Left hindlimb (tissue), 1 donor: ENCODE data around the gene CDK5RAP1.
"Not testable (repeated sequence)": the region's sequence is repeated elsewhere in the genome, so short reads cannot be mapped to it uniquely, and the experiment has no call there.

Source experiments
- DNase-seq: peaks from one replicate; pipeline ENCODE4 v3.0.0-alpha.2; 2018

The CDK5RAP1 gene, protein sequence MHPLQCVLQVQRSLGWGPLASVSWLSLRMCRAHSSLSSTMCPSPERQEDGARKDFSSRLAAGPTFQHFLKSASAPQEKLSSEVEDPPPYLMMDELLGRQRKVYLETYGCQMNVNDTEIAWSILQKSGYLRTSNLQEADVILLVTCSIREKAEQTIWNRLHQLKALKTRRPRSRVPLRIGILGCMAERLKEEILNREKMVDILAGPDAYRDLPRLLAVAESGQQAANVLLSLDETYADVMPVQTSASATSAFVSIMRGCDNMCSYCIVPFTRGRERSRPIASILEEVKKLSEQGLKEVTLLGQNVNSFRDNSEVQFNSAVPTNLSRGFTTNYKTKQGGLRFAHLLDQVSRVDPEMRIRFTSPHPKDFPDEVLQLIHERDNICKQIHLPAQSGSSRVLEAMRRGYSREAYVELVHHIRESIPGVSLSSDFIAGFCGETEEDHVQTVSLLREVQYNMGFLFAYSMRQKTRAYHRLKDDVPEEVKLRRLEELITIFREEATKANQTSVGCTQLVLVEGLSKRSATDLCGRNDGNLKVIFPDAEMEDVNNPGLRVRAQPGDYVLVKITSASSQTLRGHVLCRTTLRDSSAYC

DNA sequence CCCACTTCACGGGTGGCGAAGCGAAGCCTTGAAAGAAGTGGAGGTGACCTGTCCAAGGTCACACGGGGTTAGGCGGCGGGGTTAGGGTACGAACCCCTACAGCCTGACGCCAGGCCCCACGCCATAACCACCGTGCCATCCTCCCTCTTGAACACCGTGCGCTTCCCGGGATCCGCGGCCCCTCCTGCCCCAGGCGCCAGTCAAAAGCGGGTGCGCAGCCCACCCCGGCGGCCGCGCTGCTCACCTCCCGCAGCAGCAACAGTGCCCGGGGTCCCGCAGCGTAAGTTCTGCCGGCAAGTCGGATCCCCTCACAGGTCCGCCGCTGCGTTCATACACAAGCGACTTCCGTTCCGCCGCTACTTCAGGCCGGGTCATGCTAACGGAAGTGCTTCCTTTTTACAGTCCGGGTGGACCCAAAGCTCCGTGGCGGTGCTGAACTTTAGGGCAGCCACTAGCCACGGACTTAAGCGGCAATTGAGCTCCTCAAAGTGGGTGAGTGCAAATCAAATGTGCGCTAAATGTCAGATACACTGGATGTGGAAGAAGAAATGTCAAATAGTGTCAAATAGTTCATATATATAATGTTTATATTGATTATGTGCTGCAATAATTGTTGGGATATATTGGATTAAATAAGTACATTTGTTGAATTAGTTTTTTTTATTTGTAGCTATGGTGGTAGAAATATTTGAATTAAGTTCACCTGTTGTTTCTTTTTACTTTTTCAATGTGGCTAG lies at the start of gene CDK5RAP1:
Gene CDK5RAP1, minus strand, starts transcription at position 336 of the 737 bp plus-strand sequence. CDS start 4,455 bp downstream, outside the sequence.
- DNase-seq: peak; percentile 88

GRCh38 chr20:33450867-33451266 lies 49.5 kb upstream of the CDK5RAP1 start:
- no peak for DNase-seq

- no peak for DNase-seq
These were observed 44.7 kb upstream of the CDK5RAP1 start for GRCh38 chr20:33445881-33446625.

DNA sequence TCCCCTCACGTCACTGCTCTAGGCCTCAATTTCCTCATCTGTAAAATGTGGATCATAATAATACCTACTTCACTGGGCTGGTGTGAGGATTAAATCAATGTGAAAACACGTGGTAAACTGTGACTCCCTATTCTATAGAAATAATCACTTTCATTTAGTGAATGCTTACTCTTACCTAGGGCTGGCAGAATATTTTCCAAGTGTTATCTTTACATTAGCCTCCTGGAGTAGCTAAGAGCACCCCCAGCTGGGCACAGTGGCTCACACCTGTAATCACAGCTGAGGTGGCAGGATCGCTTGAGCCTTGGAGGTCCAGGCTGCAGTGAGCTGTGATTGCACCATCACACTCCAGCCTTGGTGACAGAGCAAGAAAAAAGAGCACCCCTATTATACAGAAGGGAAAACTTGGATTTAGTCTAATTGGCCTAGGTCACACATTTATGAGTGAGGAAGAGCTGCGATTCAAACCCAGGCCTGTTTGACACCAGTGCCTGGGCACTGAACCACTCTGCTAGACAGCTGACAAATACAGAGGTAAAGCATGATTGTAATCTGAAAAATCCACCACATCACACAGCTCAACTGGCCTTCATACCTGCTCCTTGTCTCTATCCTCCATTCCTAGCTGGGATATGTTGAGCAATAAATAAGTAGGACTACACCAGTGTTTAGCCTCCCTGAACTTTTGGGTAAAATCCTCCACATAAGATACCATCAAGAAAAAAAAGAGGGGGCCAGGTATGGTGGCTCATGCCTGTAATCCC lies 43.7 kb upstream of the CDK5RAP1 start:
- DNase-seq: no peak

DNA sequence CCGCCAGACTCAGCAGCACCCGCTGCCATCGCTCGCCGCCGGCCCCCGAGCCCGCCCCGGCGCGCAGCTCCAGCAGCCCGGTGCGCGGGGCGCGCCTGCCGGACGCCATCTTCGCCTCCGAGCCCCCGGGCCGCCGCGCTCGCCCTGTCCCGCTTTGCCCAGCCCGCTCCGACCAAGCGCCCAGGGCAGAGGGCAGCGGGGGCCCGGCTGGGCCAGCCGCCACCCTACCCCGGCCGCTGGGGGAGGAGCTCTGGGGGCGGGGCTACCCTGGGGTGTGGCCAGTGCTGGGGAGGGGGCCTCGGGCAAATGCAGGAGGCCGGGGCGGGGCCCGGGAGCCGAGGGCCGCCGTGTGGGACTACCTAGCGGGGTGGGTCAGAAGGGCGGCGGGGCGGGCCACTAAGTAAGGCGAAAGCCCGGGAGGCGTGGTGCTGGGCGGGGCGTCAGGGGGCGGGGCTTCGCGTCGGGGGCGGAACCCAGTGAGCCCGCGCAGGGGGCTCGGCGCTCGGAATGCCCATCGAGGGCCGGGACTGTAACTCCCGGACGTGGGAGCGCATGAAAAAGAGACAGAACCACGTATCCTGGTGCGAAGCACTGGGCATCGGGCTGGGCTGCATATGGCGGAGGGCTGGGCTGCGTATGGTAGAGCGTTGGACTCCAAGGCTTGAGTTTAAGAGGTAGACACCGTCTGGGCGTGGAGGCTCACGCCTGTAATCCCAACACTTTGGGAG lies 42.4 kb upstream of the CDK5RAP1 start, which contains the start of gene SNTA1:
Gene SNTA1, minus strand, starts transcription at position 252 of the 728 bp plus-strand sequence. Its CDS starts 143 bp downstream, at position 109.
- peak; percentile 90 for DNase-seq

- peak; percentile 42 for DNase-seq
These were observed 41.7 kb upstream of the CDK5RAP1 start for GRCh38 chr20:33443006-33443511.

DNA sequence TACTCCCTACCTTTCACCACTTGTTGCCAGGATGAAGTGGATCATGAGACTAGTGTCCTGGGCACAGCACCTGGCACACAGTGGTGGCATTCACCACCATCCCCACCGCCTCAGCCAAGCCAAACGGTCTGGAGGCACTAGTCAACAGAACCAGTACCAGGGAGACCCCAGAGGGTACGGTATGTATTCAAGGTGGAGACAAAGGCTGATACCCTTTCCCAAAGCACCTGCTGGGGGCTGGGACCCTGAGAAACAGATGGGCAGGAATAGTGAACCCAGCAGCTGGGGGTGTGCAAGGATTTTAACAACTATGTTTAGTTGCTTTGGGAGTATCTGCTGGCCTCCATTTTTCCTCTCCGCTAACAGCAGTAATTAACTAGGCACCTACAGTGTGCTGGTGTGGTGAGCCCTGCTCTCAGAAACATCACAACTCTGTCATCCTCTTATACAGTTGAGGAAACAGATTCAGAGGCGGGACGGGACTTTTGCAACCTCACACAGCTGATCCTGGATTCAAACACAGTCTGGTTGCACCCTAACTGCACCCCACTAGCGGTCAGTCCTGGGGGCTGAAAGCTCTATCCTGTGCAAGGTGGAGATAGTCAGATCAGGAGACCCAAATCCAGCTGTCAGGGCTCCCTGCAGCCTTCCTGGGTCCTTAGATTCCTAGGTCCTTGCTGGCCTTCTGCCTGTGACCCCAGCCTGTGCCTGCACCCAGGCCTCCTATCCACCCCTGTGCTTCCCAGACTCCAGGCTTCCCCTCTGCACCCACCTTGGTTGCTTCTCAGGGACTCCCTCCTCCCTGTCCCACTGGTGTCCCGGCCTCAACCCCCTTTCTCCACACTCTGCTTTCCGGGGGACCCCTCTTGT lies 41.1 kb upstream of the CDK5RAP1 start:
- no peak for DNase-seq

DNA sequence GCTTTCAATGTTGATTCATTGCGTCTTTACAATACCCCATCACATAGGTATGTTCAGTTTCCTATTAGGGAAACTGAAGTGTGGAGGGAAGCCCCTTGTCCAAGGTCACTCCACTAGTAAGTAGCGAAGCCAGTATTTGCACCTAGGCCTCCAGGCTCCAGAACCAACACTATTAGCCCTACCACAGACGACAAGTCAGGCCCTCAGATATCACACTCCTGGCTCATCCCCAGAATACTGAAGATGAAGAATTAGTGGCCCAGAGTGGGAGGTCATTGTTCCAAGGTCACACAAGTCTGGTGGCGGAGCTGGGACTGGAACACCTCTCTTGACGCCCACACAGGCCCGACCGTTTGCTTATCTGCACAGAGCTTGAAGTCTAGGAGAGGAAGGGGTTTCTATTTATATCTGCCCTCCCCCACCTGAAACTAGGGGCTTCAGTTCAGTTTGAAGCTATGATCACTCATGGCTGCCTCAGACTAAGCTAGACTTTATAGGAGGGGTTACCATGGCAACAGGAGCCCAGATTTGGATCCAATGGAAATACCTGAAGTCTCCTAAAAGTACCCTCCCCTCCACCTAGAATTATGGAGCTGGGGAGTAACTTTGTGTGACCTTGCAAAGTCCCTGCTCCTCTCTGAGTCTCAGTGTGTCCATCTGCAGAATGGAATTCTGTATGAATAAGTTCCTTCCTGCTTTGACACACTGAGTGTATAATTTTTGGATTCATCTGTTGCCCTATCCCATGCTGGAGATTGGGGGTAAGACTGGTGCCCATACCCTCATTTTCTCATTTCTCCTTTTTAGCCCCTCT lies 40.0 kb upstream of the CDK5RAP1 start:
- no peak for DNase-seq

DNA sequence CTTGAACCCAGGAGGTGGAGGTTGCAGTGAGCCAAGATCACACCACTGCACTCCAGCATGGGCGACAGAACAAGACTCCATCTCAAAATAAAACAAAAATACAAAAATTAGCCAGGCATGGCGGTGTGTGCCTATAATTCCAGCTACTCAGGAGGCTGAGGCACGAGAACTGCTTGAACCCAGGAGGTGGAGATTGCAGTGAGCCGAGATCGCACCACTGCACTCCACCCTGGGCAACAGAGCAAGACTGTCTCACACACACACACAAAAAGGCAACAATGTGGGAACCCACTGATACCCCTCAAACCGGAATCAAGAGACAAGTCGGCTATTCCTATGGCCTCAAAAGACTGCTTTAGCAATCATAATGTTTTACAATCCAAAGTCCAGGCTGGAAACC lies 39.2 kb upstream of the CDK5RAP1 start:
- DNase-seq: not testable (repeated sequence)

DNA sequence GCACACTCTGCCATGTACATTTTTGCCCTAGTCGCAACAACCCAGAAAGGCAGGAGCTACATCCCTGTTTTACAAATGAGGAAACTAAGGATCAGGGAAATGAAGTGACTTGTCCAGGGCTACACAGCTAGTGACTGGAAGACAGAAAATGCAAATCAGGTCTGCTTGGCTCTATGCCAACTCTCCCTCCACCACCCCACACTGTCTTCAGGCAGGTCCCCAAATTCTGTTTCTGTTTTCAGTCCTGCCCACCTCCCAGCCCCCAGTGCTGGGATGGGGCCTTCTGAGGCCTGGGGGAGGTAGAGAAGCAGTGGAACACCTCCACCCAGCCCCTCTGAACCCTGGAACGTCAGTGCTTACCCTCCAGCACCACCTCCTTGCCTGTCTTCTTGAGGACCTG lies 37.2 kb upstream of the CDK5RAP1 start:
- DNase-seq: no peak

- peak; percentile 78 for DNase-seq
These were observed 36.0 kb upstream of the CDK5RAP1 start for GRCh38 chr20:33437141-33437911.

DNA sequence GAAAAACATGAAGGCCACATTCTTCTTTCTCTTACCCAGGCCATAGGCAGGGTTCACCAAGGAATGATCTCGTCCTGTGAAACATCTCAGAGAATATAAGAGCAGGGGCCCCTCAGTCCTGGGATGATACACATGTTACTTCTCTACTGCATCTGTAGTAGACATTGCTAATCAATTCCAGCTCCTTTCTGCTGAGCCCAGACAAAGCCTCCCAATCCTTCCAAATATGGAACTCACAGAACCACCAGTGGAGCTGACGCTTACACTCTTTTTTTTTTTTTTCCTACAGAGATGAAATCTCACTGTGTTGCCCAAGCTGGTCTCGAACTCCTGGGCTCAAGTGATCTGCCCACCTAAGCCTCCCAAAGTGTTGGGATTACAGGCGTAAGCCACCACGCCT lies 33.1 kb upstream of the CDK5RAP1 start:
- DNase-seq: no peak

GRCh38 chr20:33433465-33434234 lies 32.3 kb upstream of the CDK5RAP1 start:
- no peak for DNase-seq

DNA sequence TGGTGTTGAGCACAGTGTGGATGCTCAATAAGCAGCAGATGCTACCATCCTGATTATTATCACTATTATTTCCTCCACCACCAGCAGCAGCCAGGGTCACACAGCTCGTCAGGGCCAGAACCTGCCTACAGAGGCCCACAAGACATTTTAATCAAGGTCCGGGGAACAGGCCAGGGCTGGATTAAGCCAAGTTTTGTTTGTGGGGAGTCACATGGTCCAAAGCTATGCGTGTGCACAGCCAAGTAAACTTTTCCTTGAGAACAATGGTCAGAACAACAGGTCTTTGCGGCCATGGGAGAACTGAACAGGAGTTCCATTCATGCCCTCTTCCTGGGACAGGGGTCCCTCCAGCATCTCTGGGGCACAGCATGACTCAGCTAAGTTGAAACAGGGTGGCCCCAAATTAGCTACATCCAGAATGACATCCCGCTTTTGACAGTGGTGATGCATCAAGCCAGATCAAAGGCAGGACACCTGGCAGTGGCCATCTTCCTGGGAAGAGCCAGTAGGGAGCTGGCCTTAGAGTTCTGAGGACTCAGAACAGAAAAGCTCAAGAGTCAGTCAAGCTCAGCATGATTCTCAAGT lies 30.6 kb upstream of the CDK5RAP1 start:
- no peak for DNase-seq

DNA sequence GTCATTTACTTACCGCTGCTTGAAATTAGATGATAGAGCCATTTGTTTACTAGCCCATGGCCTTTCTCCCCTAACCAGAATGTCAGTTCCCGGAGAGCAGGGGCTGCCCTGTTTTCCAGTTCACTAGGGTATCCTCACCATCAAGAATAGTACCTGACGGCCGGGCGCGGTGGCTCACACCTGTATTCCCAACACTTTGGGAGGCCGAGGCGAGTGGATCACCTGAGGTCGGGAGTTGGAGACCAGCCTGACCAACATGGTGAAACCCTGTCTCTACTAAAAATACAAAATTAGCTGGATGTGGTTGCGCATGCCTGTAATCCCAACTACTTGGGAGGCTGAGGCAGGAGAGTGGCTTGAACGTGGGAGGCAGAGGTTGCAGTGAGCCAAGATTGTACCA lies 22.6 kb upstream of the CDK5RAP1 start:
- not testable (repeated sequence) for DNase-seq

GRCh38 chr20:33423141-33423834 lies 22.0 kb upstream of the CDK5RAP1 start:
- peak; percentile 78 for DNase-seq
